GM13976 (cell line): Measurements from ENCODE around the gene IGSF3.

Source experiments
- DNase-seq: peaks from one replicate; pipeline ENCODE4 v3.0.0; 2012; ENCODE audit warnings: low spot score
- in situ Hi-C: fragments of 300-500 bp; cut with MboI; formaldehyde crosslinking; loops from one replicate; pipeline ENCODE4 v1.12.0; 2022; ENCODE audit warnings: low sequenced_read_pairs, mixed read lengths, inconsistent platforms; ENCODE audit not compliant: unreplicated experiment
- TF ChIP-seq, protein P1 (sequence below): IDR thresholded peaks from 2 replicates; pipeline ENCODE4 v1.5.1; 2012; ENCODE audit warnings: borderline replicate concordance, mild to moderate bottlenecking; ENCODE audit not compliant: insufficient read depth; ENCODE audit errors: extremely low read depth, missing control alignments, control extremely low read depth

The IGSF3 gene

DNA sequence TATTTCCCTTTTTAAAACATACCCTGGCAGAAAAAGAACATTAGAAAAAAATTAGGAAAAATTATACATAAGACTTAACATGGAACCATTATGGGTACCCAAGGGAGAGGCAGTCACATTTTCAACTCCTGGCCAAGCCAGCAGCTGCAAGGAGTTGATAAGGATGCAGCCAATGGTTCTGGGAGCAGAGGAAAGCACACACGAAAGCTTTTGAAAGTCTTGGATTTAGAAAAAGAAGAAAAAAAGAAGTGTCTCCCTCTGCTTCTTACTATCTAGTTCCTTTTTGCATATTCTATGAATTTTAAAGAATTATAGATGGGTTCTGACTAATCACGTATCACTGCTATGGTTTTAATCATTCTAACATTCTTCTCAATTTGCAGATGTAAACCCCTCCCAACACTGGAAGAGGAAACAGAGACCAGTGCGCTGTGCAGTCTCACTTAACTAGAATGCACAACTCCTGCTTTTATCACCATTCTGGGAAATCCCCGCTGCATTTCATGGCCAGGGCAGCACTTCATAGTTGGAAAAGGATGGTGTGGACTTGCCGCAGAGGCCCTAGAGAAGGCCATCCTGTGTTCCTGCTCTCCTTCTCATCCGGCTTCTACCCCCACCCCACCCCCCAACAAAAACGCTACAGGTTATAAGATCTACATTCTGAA lies 94.0 kb downstream of the IGSF3 start:
- TF ChIP-seq, protein P1, sequence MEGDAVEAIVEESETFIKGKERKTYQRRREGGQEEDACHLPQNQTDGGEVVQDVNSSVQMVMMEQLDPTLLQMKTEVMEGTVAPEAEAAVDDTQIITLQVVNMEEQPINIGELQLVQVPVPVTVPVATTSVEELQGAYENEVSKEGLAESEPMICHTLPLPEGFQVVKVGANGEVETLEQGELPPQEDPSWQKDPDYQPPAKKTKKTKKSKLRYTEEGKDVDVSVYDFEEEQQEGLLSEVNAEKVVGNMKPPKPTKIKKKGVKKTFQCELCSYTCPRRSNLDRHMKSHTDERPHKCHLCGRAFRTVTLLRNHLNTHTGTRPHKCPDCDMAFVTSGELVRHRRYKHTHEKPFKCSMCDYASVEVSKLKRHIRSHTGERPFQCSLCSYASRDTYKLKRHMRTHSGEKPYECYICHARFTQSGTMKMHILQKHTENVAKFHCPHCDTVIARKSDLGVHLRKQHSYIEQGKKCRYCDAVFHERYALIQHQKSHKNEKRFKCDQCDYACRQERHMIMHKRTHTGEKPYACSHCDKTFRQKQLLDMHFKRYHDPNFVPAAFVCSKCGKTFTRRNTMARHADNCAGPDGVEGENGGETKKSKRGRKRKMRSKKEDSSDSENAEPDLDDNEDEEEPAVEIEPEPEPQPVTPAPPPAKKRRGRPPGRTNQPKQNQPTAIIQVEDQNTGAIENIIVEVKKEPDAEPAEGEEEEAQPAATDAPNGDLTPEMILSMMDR, result no peak
- in situ Hi-C loops, result loop anchor here (10.0 kb wide), 2 partner anchors 101 to 251 kb away; no protein-coding TSS in a partner anchor

DNA sequence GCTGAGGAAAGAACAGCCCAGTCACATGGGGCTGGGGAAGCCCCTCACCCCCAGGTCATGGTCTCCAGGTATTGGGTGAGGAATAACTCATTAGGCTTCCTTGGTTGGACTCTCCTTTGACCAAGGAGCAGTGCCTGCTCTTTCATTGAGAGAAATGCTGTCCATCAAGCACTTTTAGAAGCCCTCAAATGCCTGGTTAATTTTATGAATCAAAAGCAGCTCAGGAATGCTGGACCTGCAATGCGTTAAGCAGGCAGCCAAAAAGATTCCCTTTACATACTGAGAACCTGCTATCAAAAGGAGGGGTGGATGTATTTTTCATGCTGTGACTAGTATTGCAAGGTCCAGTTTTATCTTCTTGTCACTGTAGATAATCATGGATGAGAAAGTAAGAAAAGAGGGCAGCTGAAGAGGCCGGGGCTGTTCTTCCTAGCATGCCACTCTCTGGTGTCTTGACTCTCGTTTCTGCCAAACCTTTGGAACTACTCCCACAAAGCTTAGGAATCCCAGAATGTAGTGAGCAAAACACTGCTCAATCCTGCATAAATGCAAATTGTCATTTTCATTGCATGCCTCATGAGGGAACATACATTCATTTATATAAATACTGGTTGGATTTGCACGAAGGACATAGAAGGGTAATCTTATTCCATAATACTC lies 94.6 kb downstream of the IGSF3 start:
- TF ChIP-seq, protein P1, result no peak
- no peak for DNase-seq
- in situ Hi-C loops, result loop anchor here (10.0 kb wide), 2 partner anchors 102 to 252 kb away; no protein-coding TSS in a partner anchor

More for the DNA sequence above, 94.0 kb downstream of the IGSF3 start:
- no peak for DNase-seq

DNA sequence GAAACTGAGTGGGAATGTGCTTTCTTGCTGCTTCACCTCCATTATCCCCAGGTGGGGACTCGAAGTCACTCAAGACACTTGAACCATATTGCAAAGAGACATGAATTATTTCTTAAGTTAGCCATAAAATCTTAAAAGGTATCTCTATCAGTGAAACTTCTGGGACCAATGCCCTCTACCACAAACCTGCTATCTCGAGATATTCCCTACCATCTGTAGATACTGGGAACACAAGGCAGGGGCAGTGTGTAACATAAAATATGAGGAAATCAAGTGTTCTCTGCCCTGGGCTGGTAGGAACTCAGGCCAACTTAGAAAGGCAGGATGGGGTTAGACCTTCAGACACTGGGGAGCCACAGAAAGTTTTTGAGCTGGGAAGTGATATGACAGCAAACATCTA lies 95.4 kb downstream of the IGSF3 start:
- in situ Hi-C loops, result loop anchor here (10.0 kb wide), 2 partner anchors 103 to 253 kb away; no protein-coding TSS in a partner anchor
- TF ChIP-seq, protein P1, result no peak
- DNase-seq, result no peak

DNA sequence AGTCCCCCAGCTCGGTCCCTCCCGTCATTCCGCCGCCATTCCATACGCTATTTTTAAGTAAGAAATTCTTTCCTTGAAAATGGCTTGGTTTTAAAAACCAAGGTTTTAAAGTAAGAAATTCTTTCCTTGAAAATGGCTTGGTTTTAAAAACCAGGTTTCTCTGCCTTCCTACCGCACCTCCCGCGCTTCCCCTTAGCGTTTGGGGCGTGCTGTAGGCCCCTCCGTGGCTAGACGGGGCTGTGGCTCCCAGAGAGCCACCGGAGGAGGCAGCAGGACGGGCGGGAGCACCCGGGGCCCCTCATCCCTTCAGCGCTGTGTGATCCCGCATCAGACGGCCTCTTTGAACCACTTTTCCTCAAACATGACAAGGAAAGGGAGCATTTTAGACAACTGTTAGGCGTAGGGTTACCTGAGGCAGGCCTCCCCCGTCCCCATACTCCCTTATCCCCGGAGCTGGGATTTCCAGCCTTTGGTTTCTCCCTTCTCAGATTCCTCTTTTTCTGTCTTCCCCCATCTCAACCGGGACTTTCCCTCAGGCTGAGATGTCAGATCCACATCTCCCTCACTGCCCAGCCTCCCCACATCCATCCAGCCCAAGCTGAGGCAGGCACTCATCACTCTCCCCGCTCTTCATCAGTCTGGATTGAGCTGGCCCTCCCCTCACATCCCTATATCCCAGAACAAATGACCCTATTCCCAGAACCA lies 96.2 kb downstream of the IGSF3 start:
- in situ Hi-C loops, result loop anchor here (10.0 kb wide), 2 partner anchors 103 to 253 kb away; no protein-coding TSS in a partner anchor
- TF ChIP-seq, protein P1, result no peak
- no peak for DNase-seq

DNA sequence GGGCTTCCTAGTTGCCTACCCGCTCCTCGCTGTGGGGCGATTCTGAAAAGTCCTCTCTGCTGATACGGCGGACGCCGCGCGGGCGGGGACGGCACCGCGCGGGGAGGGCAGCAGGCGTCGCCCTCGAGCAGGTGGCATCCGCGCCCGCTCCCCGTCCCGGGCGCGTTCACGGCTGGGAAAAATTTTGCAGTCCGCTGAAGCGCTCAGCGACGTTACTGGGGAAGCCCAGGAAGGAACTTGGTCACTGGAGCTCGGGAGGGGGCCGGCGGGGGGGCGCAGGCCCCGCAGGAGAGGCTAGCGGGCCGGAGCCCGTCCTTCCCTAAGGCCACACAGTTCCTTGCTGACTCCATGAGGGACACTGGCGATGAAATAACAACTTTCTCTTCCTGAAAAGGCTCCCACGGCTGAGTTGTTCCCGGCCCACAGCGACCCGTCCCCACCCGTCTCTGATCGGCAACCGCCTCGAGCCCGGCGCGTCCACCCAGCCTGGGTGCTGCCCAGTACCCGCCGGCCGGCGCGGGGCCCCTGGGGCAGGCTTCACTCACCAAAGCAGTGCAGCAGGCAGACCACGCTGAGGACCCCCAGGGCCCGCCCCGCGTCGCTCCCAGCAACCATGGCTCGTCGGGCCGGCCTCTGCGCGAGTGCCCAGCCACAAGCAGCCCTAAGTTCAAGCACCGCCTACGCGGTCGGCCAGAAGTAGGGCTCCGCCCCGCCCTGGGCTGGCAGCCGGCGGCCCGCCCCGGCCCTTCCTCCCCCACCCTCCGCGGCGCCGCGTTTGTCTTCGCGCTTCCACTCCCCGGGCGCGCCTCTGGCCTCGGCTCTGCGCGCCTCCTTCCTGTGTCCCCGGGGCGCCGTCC lies 96.9 kb downstream of the IGSF3 start, which contains the start of gene CD58:
TSS of gene CD58 (minus strand) at position 669 of the 857 bp plus-strand sequence. CDS start at position 615, 54 bp downstream.
- TF ChIP-seq, protein P1, result peak; percentile 87
- in situ Hi-C loops, result loop anchor here (10.0 kb wide), 2 partner anchors 104 to 254 kb away; no protein-coding TSS in a partner anchor
- peak; percentile 92 for DNase-seq

DNA sequence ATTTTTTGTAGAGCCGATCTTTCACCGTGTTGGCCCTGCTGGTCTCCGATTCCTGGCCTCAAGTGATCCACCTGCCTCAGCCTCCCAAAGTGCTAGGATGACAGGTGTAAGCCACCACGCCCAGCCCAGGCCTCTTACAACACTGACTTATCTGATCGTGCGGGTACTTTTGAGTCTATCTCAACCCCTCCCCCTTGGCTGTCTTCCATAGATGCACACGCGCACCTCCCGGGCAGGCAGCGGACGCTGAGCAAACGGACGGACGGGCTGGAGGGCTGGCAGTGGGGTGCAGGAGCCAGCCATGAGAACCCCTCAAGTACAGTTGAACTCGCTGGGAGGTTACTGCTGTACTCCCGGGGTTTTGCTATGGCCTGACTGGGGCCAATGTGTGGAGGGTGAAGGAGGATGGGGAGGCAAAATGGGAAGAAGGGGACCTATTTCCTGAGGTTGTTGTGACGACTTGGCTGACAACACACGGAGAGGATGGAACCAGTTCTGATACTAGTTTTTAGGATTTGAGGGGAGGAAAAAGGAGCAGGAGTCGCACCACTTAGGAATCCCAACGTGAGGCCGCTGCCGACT lies 97.7 kb downstream of the IGSF3 start:
- DNase-seq, result no peak
- in situ Hi-C loops, result loop anchor here (10.0 kb wide), 3 partner anchors 105 to 485 kb away; no protein-coding TSS in a partner anchor
- TF ChIP-seq, protein P1, result no peak
